HEK293 (cell line): ENCODE measurements around the gene SPRTN.
A peak's percentile ranks its signal among the peaks of the same experiment; 100 is the strongest.

Source experiments
- BCL11B ChIP-seq: fragments of 450-650 bp; formaldehyde crosslinking; IDR thresholded peaks from 2 replicates; pipeline ENCODE4 v1.5.1; 2016; ENCODE audit warnings: low read depth, missing biosample characterization, missing genetic modification characterization
- HOXC10 ChIP-seq: sonication (generic); formaldehyde crosslinking; IDR thresholded peaks from 2 replicates; pipeline ENCODE4 v1.8.1; 2023; ENCODE audit warnings: mild to moderate bottlenecking, missing genetic modification reagents
- KLF8 ChIP-seq: fragments of 450-650 bp; formaldehyde crosslinking; IDR thresholded peaks from 2 replicates; pipeline ENCODE4 v1.5.1; 2016; ENCODE audit warnings: missing biosample characterization, missing genetic modification characterization
- MYNN ChIP-seq: fragments of 450-650 bp; formaldehyde crosslinking; IDR thresholded peaks from 2 replicates; pipeline ENCODE4 v1.5.1; 2016; ENCODE audit warnings: missing biosample characterization, missing genetic modification characterization, borderline replicate concordance
- MZF1 ChIP-seq: fragments of 450-650 bp; formaldehyde crosslinking; IDR thresholded peaks from 2 replicates; pipeline ENCODE4 v1.5.1; 2017; ENCODE audit warnings: missing biosample characterization, missing genetic modification characterization, borderline replicate concordance
- REPIN1 ChIP-seq: fragments of 450-650 bp; formaldehyde crosslinking; IDR thresholded peaks from 2 replicates; pipeline ENCODE4 v1.5.1; 2017; ENCODE audit warnings: missing biosample characterization, missing genetic modification characterization, low read depth
- SCRT1 ChIP-seq: fragments of 450-650 bp; formaldehyde crosslinking; IDR thresholded peaks from 2 replicates; pipeline ENCODE4 v1.5.1; 2016; ENCODE audit warnings: missing biosample characterization, missing genetic modification characterization, borderline replicate concordance
- ZBTB21 ChIP-seq: fragments of 450-650 bp; formaldehyde crosslinking; IDR thresholded peaks from 2 replicates; pipeline ENCODE4 v1.5.1; 2017; ENCODE audit warnings: missing biosample characterization, missing genetic modification characterization
- ZBTB48 ChIP-seq: fragments of 450-650 bp; formaldehyde crosslinking; IDR thresholded peaks from 2 replicates; pipeline ENCODE4 v1.5.1; 2016; ENCODE audit warnings: missing biosample characterization, missing genetic modification characterization
- ZNF138 ChIP-seq: fragments of 450-650 bp; formaldehyde crosslinking; IDR thresholded peaks from 2 replicates; pipeline ENCODE4 v1.5.1; 2016; ENCODE audit warnings: missing biosample characterization, missing genetic modification characterization, borderline replicate concordance
- ZNF140 ChIP-seq: fragments of 450-650 bp; formaldehyde crosslinking; IDR thresholded peaks from 2 replicates; pipeline ENCODE4 v1.5.1; 2016; ENCODE audit warnings: missing biosample characterization, missing genetic modification characterization
- ZNF19 ChIP-seq: fragments of 450-650 bp; formaldehyde crosslinking; IDR thresholded peaks from 2 replicates; pipeline ENCODE4; 2016; ENCODE audit warnings: missing biosample characterization, missing genetic modification characterization, low read depth
- ZNF202 ChIP-seq: fragments of 450-650 bp; formaldehyde crosslinking; IDR thresholded peaks from 2 replicates; pipeline ENCODE4 v1.5.1; 2016; ENCODE audit warnings: missing biosample characterization, missing genetic modification characterization, borderline replicate concordance
- ZNF335 ChIP-seq: fragments of 450-650 bp; formaldehyde crosslinking; conservative IDR thresholded peaks from 2 replicates; pipeline ENCODE4 v1.5.1; 2016; ENCODE audit warnings: missing biosample characterization, missing genetic modification characterization
- ZNF391 ChIP-seq: fragments of 450-650 bp; formaldehyde crosslinking; IDR thresholded peaks from 2 replicates; pipeline ENCODE4 v1.5.1; 2016; ENCODE audit warnings: low read depth, missing biosample characterization, missing genetic modification characterization, borderline replicate concordance
- ZNF529 ChIP-seq: fragments of 450-650 bp; formaldehyde crosslinking; IDR thresholded peaks from 2 replicates; pipeline ENCODE4 v1.5.1; 2017; ENCODE audit warnings: missing genetic modification characterization, missing biosample characterization; ENCODE audit not compliant: insufficient replicate concordance
- ZNF555 ChIP-seq: fragments of 450-650 bp; formaldehyde crosslinking; conservative IDR thresholded peaks from 2 replicates; pipeline ENCODE4 v1.5.1; 2017; ENCODE audit warnings: missing biosample characterization, mild to moderate bottlenecking, missing genetic modification characterization, inconsistent platforms
- ZNF623 ChIP-seq: fragments of 450-650 bp; formaldehyde crosslinking; IDR thresholded peaks from 2 replicates; pipeline ENCODE4 v1.5.1; 2016; ENCODE audit warnings: missing biosample characterization, missing genetic modification characterization
- ZNF629 ChIP-seq: fragments of 450-650 bp; formaldehyde crosslinking; IDR thresholded peaks from 2 replicates; pipeline ENCODE4 v1.5.1; 2017; ENCODE audit warnings: missing biosample characterization, missing genetic modification characterization
- ZNF76 ChIP-seq: fragments of 450-650 bp; formaldehyde crosslinking; IDR thresholded peaks from 2 replicates; pipeline ENCODE4; 2016; ENCODE audit warnings: low read depth, missing biosample characterization, missing genetic modification characterization, borderline replicate concordance
- ZNF843 ChIP-seq: fragments of 450-650 bp; formaldehyde crosslinking; IDR thresholded peaks from 2 replicates; pipeline ENCODE4 v1.5.1; 2016; ENCODE audit warnings: missing biosample characterization, missing genetic modification characterization
- ZSCAN30 ChIP-seq: fragments of 450-650 bp; IDR thresholded peaks from 2 replicates; pipeline ENCODE4 v1.5.1; 2018; ENCODE audit warnings: missing biosample characterization, mild to moderate bottlenecking, missing genetic modification characterization, moderate library complexity
- TF ChIP-seq, protein P1 (sequence below): fragments of 450-650 bp; formaldehyde crosslinking; IDR thresholded peaks from 2 replicates; pipeline ENCODE4 v1.5.1; 2016; ENCODE audit warnings: missing biosample characterization, missing genetic modification characterization
- TF ChIP-seq, protein P2 (sequence below): fragments of 450-650 bp; formaldehyde crosslinking; IDR thresholded peaks from 2 replicates; pipeline ENCODE4 v1.5.1; 2016; ENCODE audit warnings: missing biosample characterization, missing genetic modification characterization
- TF ChIP-seq, protein P3 (sequence below): fragments of 450-650 bp; formaldehyde crosslinking; IDR thresholded peaks from 2 replicates; pipeline ENCODE4 v1.5.1; 2016; ENCODE audit warnings: missing biosample characterization, missing genetic modification characterization, borderline replicate concordance

The SPRTN gene

DNA sequence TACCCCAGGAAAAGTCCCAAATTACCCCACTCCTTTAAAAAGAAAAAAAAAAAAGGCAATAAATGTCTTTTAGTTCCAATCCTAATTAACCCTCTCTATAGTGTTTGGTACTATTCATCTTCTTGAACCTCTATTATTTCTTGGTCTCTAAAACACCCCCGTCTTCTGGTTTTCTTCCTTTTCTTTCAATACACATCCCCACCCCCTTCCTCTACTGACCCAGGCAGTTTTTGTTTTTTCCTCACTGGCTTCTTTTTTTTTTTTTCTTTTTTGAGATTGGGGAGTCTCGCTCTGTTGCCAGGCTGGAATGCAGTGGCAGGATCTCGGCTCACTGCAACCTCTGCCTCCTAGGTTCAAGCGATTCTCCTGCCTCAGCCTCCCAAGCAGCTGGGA is 57.9 kb downstream of the SPRTN start (continued):
- TF ChIP-seq ZNF529: no peak
- no peak for TF ChIP-seq BCL11B
- TF ChIP-seq, protein P1, sequence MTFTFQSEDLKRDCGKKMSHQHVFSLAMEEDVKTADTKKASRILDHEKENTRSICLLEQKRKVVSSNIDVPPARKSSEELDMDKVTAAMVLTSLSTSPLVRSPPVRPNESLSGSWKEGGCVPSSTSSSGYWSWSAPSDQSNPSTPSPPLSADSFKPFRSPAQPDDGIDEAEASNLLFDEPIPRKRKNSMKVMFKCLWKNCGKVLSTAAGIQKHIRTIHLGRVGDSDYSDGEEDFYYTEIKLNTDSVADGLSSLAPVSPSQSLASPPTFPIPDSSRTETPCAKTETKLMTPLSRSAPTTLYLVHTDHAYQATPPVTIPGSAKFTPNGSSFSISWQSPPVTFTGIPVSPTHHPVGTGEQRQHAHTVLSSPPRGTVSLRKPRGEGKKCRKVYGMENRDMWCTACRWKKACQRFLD (tag by site-specific recombination): no peak
- TF ChIP-seq, protein P2, sequence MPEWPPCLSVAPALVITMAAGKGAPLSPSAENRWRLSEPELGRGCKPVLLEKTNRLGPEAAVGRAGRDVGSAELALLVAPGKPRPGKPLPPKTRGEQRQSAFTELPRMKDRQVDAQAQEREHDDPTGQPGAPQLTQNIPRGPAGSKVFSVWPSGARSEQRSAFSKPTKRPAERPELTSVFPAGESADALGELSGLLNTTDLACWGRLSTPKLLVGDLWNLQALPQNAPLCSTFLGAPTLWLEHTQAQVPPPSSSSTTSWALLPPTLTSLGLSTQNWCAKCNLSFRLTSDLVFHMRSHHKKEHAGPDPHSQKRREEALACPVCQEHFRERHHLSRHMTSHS (tag by site-specific recombination): no peak
- TF ChIP-seq ZBTB21 (tag by site-specific recombination): no peak
- TF ChIP-seq ZNF335 (tag by site-specific recombination): 0 out of 2 replicates have a peak, but pooled peaks have one; percentile 6
- no peak for TF ChIP-seq ZBTB48 (tag by site-specific recombination)
- TF ChIP-seq ZNF555 (tag by site-specific recombination): no peak
- no peak for TF ChIP-seq ZSCAN30 (tag by site-specific recombination)
- TF ChIP-seq REPIN1 (tag by site-specific recombination): no peak
- TF ChIP-seq ZNF19 (tag by site-specific recombination): no peak
- TF ChIP-seq HOXC10 (CRISPR knock-in tag): no peak
- TF ChIP-seq, protein P3, sequence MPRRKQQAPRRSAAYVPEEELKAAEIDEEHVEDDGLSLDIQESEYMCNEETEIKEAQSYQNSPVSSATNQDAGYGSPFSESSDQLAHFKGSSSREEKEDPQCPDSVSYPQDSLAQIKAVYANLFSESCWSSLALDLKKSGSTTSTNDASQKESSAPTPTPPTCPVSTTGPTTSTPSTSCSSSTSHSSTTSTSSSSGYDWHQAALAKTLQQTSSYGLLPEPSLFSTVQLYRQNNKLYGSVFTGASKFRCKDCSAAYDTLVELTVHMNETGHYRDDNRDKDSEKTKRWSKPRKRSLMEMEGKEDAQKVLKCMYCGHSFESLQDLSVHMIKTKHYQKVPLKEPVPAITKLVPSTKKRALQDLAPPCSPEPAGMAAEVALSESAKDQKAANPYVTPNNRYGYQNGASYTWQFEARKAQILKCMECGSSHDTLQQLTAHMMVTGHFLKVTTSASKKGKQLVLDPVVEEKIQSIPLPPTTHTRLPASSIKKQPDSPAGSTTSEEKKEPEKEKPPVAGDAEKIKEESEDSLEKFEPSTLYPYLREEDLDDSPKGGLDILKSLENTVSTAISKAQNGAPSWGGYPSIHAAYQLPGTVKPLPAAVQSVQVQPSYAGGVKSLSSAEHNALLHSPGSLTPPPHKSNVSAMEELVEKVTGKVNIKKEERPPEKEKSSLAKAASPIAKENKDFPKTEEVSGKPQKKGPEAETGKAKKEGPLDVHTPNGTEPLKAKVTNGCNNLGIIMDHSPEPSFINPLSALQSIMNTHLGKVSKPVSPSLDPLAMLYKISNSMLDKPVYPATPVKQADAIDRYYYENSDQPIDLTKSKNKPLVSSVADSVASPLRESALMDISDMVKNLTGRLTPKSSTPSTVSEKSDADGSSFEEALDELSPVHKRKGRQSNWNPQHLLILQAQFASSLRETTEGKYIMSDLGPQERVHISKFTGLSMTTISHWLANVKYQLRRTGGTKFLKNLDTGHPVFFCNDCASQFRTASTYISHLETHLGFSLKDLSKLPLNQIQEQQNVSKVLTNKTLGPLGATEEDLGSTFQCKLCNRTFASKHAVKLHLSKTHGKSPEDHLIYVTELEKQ (tag by site-specific recombination): no peak
- TF ChIP-seq MYNN (tag by site-specific recombination): 0 out of 2 replicates have a peak, but pooled peaks have one; percentile 35
- TF ChIP-seq MZF1: no peak
- TF ChIP-seq ZNF202: no peak
- no peak for TF ChIP-seq SCRT1 (tag by site-specific recombination)
- TF ChIP-seq KLF8: no peak
- 0 out of 2 replicates have a peak, but pooled peaks have one; percentile 6 for TF ChIP-seq ZNF843
- TF ChIP-seq ZNF623 (tag by site-specific recombination): no peak
- TF ChIP-seq ZNF140: no peak
- TF ChIP-seq ZNF629 (tag by site-specific recombination): no peak
- no peak for TF ChIP-seq ZNF76 (tag by site-specific recombination)
- TF ChIP-seq ZNF138 (tag by site-specific recombination): no peak
- 0 out of 2 replicates have a peak, but pooled peaks have one; percentile 6 for TF ChIP-seq ZNF391 (tag by site-specific recombination)
